GM12878 (cell line): ENCODE data around the gene JPH4. TPM values are rescaled to one million over a fixed set of nuclear protein-coding genes. Genes with fewer than 3 reads are reported as not detected.
A peak's percentile ranks its signal among the peaks of the same experiment; 100 is the strongest.

ENCODE experiments used
- CBFB ChIP-seq: IDR thresholded peaks from 2 replicates; pipeline ENCODE4 v1.6.1; 2016; ENCODE audit warnings: antibody characterized with exemption, low read depth
- CEBPB ChIP-seq, 2 experiments: fragments of 150-350 bp in 1 of 2; IDR thresholded peaks; 2 replicates each; pipeline ENCODE4 v1.6.1; 2012 to 2014; ENCODE audit warnings: low read depth in 2 of 2, low read length in 2 of 2, borderline replicate concordance in 1 of 2, inconsistent platforms in 1 of 2
- HCFC1 ChIP-seq: fragments of 150-350 bp; IDR thresholded peaks from 2 replicates; pipeline ENCODE4 v1.6.1; 2014; ENCODE audit warnings: low read length
- HDAC6 ChIP-seq: fragments of 200-600 bp; sonication (generic); IDR thresholded peaks from one replicate; pipeline ENCODE4 v1.8.0; 2017; ENCODE audit warnings: antibody characterized with exemption; ENCODE audit not compliant: unreplicated experiment
- IRF3 ChIP-seq: fragments of 450-650 bp; IDR thresholded peaks from 2 replicates; pipeline ENCODE4 v1.6.1; 2014; ENCODE audit warnings: mild to moderate bottlenecking
- IRF4 ChIP-seq: IDR thresholded peaks from 2 replicates; pipeline ENCODE4 v1.6.1; 2011; ENCODE audit warnings: low read depth, low read length
- JUNB ChIP-seq: IDR thresholded peaks from 2 replicates; pipeline ENCODE4 v1.6.1; 2016; ENCODE audit warnings: antibody characterized with exemption, mild to moderate bottlenecking
- JUND ChIP-seq: IDR thresholded peaks from 2 replicates; pipeline ENCODE4 v1.6.1; 2012; ENCODE audit warnings: low read depth, mild to moderate bottlenecking, low read length, improper control_type of control experiment, moderate library complexity
- MEF2B ChIP-seq: fragments of 450-650 bp; IDR thresholded peaks from 2 replicates; pipeline ENCODE4 v1.6.1; 2018; ENCODE audit warnings: mild to moderate bottlenecking, moderate library complexity; ENCODE audit not compliant: partially characterized antibody, poor library complexity, severe bottlenecking
- NBN ChIP-seq: fragments of 450-650 bp; IDR thresholded peaks from 2 replicates; pipeline ENCODE4 v1.6.1; 2016
- PRDM15 ChIP-seq: fragments of 450-650 bp; formaldehyde crosslinking; IDR thresholded peaks from 2 replicates; pipeline ENCODE4 v1.4.0; 2020; ENCODE audit warnings: mild to moderate bottlenecking, moderate library complexity
- SMC3 ChIP-seq: IDR thresholded peaks from 2 replicates; pipeline ENCODE4 v1.6.1; 2011; ENCODE audit warnings: low read length, improper control_type of control experiment, borderline replicate concordance
- SREBF1 ChIP-seq: IDR thresholded peaks from 2 replicates; pipeline ENCODE4 v1.6.1; 2012; ENCODE audit warnings: mild to moderate bottlenecking, low read length
- SUPT20H ChIP-seq: IDR thresholded peaks from 2 replicates; pipeline ENCODE4 v1.6.1; 2011; ENCODE audit warnings: low read depth, mild to moderate bottlenecking, low read length, moderate library complexity, borderline replicate concordance; ENCODE audit not compliant: control insufficient read depth
- YY1 ChIP-seq: IDR thresholded peaks from 2 replicates; pipeline ENCODE4 v1.6.1; 2011; ENCODE audit warnings: low read depth, mild to moderate bottlenecking, low read length
- ZBTB33 ChIP-seq: fragments of 450-650 bp; IDR thresholded peaks from 2 replicates; pipeline ENCODE4 v1.6.1; 2017; ENCODE audit warnings: mild to moderate bottlenecking
- polyA plus RNA-seq, 11 experiments: library from polyadenylated mRNA; depleted of rRNA in 4 of 11; unstranded in 6 of 11; stranded (reverse) in 5 of 11; fragments of >200 nt; fragmentation: Nextera tagmentation in 4 of 11; fragmentation: Illumina TruSeq in 1 of 11; extraction: Ambion mirVana in 4 of 11; extraction: Trizol in 1 of 11; gene quantifications; 1 replicate in 1 of 11; 2 replicates in 10 of 11; pipeline versions ENCODE4 v1.2.1 to v1.2.3, GENCODE V29; 2011 to 2016; ENCODE audit warnings: inconsistent platforms in 2 of 11, missing spikeins in 2 of 11, low read depth in 1 of 11
- total RNA-seq, 4 experiments: library from RNA; depleted of rRNA in 3 of 4; stranded (reverse); fragments of >200 nt in 3 of 4; fragmentation: Illumina TruSeq in 1 of 4; extraction: Trizol in 1 of 4; gene quantifications; 2 replicates each; pipeline versions ENCODE4 v1.2.1 to v1.2.3, GENCODE V29; 2013 to 2021
- TF ChIP-seq, protein P1 (sequence below): fragments of 450-650 bp; IDR thresholded peaks from 2 replicates; pipeline ENCODE4 v1.6.1; 2017; ENCODE audit warnings: antibody characterized with exemption, mild to moderate bottlenecking, moderate library complexity
- TF ChIP-seq, protein P2 (sequence below): IDR thresholded peaks from 2 replicates; pipeline ENCODE4 v1.6.1; 2012; ENCODE audit warnings: low read length, inconsistent platforms

Gene JPH4
- total and polyA plus RNA-seq, 10 of the 15 experiments (the other 5 are each of a cell fraction or from before 2014, with no cell fraction given) = 0.48 to 10.3 (median 3.8) TPM

DNA sequence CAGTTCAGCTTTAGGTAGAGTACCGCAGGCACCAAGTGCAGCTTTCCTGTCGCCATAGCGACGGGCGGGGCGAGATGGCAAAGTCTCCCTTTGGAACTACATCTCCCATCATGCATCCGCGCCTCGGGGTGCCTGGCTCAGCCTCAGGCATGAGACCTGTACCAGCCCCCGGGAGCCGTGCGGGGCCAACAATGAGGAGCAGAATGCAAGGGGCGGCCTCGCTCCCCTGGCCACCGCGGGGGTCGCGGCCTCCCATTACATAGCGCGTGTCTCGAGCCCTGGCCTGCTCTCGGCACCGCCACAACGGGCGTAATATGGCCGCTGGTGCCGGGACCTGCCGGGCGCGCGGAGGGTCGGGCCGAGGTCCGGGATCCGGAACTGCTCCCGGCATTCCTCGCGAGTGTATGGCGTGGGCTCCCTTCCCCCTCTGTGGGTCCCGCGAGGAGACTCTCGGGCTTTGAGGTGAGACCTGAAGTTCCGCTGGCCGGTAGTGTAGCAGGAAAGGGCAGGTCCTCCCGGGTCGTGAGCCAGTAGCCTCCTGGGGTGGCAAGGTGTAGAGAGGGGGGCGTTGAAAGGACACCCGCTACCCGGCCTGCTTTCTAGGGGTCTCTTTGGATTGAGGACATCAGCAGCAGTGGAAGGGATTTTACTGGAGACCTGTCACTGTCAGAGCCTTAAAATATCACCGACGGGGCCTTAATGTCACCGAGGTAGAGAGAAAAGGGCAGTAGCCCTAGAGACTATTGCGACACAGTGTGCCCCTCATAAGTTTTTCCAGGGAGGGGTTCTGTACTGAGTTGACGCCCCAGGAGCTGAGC is 22.5 kb downstream of the JPH4 start, which contains the start of gene THTPA (continued):
- TF ChIP-seq, protein P1, sequence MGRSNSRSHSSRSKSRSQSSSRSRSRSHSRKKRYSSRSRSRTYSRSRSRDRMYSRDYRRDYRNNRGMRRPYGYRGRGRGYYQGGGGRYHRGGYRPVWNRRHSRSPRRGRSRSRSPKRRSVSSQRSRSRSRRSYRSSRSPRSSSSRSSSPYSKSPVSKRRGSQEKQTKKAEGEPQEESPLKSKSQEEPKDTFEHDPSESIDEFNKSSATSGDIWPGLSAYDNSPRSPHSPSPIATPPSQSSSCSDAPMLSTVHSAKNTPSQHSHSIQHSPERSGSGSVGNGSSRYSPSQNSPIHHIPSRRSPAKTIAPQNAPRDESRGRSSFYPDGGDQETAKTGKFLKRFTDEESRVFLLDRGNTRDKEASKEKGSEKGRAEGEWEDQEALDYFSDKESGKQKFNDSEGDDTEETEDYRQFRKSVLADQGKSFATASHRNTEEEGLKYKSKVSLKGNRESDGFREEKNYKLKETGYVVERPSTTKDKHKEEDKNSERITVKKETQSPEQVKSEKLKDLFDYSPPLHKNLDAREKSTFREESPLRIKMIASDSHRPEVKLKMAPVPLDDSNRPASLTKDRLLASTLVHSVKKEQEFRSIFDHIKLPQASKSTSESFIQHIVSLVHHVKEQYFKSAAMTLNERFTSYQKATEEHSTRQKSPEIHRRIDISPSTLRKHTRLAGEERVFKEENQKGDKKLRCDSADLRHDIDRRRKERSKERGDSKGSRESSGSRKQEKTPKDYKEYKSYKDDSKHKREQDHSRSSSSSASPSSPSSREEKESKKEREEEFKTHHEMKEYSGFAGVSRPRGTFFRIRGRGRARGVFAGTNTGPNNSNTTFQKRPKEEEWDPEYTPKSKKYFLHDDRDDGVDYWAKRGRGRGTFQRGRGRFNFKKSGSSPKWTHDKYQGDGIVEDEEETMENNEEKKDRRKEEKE = no peak
- TF ChIP-seq IRF3 = no peak
- peak; percentile 86 for TF ChIP-seq HCFC1
- TF ChIP-seq, protein P2, sequence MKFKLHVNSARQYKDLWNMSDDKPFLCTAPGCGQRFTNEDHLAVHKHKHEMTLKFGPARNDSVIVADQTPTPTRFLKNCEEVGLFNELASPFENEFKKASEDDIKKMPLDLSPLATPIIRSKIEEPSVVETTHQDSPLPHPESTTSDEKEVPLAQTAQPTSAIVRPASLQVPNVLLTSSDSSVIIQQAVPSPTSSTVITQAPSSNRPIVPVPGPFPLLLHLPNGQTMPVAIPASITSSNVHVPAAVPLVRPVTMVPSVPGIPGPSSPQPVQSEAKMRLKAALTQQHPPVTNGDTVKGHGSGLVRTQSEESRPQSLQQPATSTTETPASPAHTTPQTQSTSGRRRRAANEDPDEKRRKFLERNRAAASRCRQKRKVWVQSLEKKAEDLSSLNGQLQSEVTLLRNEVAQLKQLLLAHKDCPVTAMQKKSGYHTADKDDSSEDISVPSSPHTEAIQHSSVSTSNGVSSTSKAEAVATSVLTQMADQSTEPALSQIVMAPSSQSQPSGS = no peak
- no peak for TF ChIP-seq IRF4
- no peak for TF ChIP-seq ZBTB33
- no peak for TF ChIP-seq PRDM15 (CRISPR knock-in tag)
- peak; percentile 61; the same call in 1 of the 2 replicates for TF ChIP-seq CBFB
- TF ChIP-seq YY1 = peak; percentile 95
- TF ChIP-seq SMC3 = no peak
- TF ChIP-seq HDAC6 = no peak
- no peak for TF ChIP-seq JUND
- peak; percentile 79 for TF ChIP-seq NBN
- no peak for TF ChIP-seq JUNB
- TF ChIP-seq MEF2B = peak; percentile 53
- peak; percentile 41; the same call in 1 of the 2 replicates for TF ChIP-seq SREBF1
- no peak for TF ChIP-seq SUPT20H
- TF ChIP-seq CEBPB (IDR thresholded peaks at IDR 0.05; ENCODE audit: borderline replicate concordance in 1 of 2, low read depth in 2 of 2, low read length in 2 of 2) = no peak
